ENCODE results near the gene ALDH1B1.

ALDH1B1 gene

GRCh38 chr9:38432922-38433510, 40.5 kb downstream of the ALDH1B1 start:
- DNase-seq (ENCODE audit: low read depth, low spot score): no peak
- H3K27ac ChIP-seq: no peak overlapping the region

- H3K27ac ChIP-seq: no peak overlapping the region
- DNase-seq (ENCODE audit: low read depth, low spot score): no peak
These were observed 41.9 kb downstream of the ALDH1B1 start for GRCh38 chr9:38434365-38434764.

- no peak overlapping the region for H3K27ac ChIP-seq
- DNase-seq (ENCODE audit: low read depth, low spot score): no peak
These were observed 42.4 kb downstream of the ALDH1B1 start for GRCh38 chr9:38434853-38435252.

- no peak for DNase-seq (ENCODE audit: low read depth, low spot score)
- no peak overlapping the region for H3K27ac ChIP-seq
These were observed 43.0 kb downstream of the ALDH1B1 start for GRCh38 chr9:38435521-38435920.

GRCh38 chr9:38436708-38437107, 44.2 kb downstream of the ALDH1B1 start:
- peak overlapping the region; percentile 33 for H3K27ac ChIP-seq
- DNase-seq (ENCODE audit: low read depth, low spot score): no peak

GRCh38 chr9:38437193-38437823, 44.8 kb downstream of the ALDH1B1 start:
- DNase-seq (ENCODE audit: low read depth, low spot score): peak; percentile 16
- peak overlapping the region; percentile 33 for H3K27ac ChIP-seq

GRCh38 chr9:38439291-38439915, 46.9 kb downstream of the ALDH1B1 start:
- DNase-seq (ENCODE audit: low read depth, low spot score): no peak
- H3K27ac ChIP-seq: no peak overlapping the region

GRCh38 chr9:38439916-38440301, 47.4 kb downstream of the ALDH1B1 start:
- DNase-seq (ENCODE audit: low read depth, low spot score): no peak
- H3K27ac ChIP-seq: no peak overlapping the region

GRCh38 chr9:38440516-38440915, 48.0 kb downstream of the ALDH1B1 start:
- no peak for DNase-seq (ENCODE audit: low read depth, low spot score)
- no peak overlapping the region for H3K27ac ChIP-seq

- no peak overlapping the region for H3K27ac ChIP-seq
- DNase-seq (ENCODE audit: low read depth, low spot score): no peak
These were observed 49.0 kb downstream of the ALDH1B1 start for GRCh38 chr9:38441347-38442085.

- H3K27ac ChIP-seq: no peak overlapping the region
- no peak for DNase-seq (ENCODE audit: low read depth, low spot score)
These were observed 50.1 kb downstream of the ALDH1B1 start for GRCh38 chr9:38442473-38443096.

- H3K27ac ChIP-seq: no peak overlapping the region
- DNase-seq (ENCODE audit: low read depth, low spot score): no peak
These were observed 50.7 kb downstream of the ALDH1B1 start for GRCh38 chr9:38443181-38443580.

- DNase-seq (ENCODE audit: low read depth, low spot score): no peak
- no peak overlapping the region for H3K27ac ChIP-seq
These were observed 51.1 kb downstream of the ALDH1B1 start for GRCh38 chr9:38443597-38443996.

- DNase-seq (ENCODE audit: low read depth, low spot score): no peak
- no peak overlapping the region for H3K27ac ChIP-seq
These were observed 52.9 kb downstream of the ALDH1B1 start for GRCh38 chr9:38445154-38446043.

- H3K27ac ChIP-seq: no peak overlapping the region
- no peak for DNase-seq (ENCODE audit: low read depth, low spot score)
These were observed 55.2 kb downstream of the ALDH1B1 start for GRCh38 chr9:38447703-38448102.
